Loucy (cell line): ENCODE measurements around the gene LIPC.
A peak's percentile ranks its signal among the peaks of the same experiment; 100 is the strongest.

Source experiments
- H2AFZ ChIP-seq: fragments of 200-600 bp; sonication (generic); 2 replicates; pipeline ENCODE4 v1.6.0; 2016; ENCODE audit warnings: antibody characterized with exemption, mild to moderate bottlenecking, low read length, moderate library complexity
- H3F3A ChIP-seq: fragments of 200-600 bp; 2 replicates; pipeline ENCODE4 v1.6.0; 2016; ENCODE audit warnings: antibody characterized with exemption, low read depth, mild to moderate bottlenecking
- H3K27me3 ChIP-seq: fragments of 200-600 bp; sonication (generic); 2 replicates; pipeline ENCODE4 v1.6.1; 2014; ENCODE audit warnings: low read length, mild to moderate bottlenecking; ENCODE audit not compliant: insufficient read depth, poor library complexity, severe bottlenecking
- H3K36me3 ChIP-seq: fragments of 200-600 bp; sonication (generic); 2 replicates; pipeline ENCODE4 v1.6.1; 2016; ENCODE audit warnings: low read length; ENCODE audit not compliant: insufficient read depth
- H3K4me1 ChIP-seq: fragments of 200-600 bp; sonication (generic); 2 replicates; pipeline ENCODE4 v1.5.1; 2014; ENCODE audit warnings: low read length, mild to moderate bottlenecking; ENCODE audit not compliant: insufficient read depth, poor library complexity, severe bottlenecking
- H3K4me2 ChIP-seq: fragments of 200-600 bp; sonication (generic); 2 replicates; pipeline ENCODE4 v1.6.0; 2014; ENCODE audit warnings: antibody characterized with exemption, low read length, low read depth, mild to moderate bottlenecking; ENCODE audit not compliant: poor library complexity, severe bottlenecking
- H3K4me3 ChIP-seq: fragments of 200-600 bp; sonication (generic); 2 replicates; pipeline ENCODE4 v1.5.1; 2014; ENCODE audit warnings: low read length, mild to moderate bottlenecking, mixed read lengths; ENCODE audit not compliant: poor library complexity, severe bottlenecking
- H3K79me2 ChIP-seq: fragments of 200-600 bp; sonication (generic); 2 replicates; pipeline ENCODE4 v1.6.1; 2014; ENCODE audit warnings: low read length; ENCODE audit not compliant: insufficient read depth
- H3K9ac ChIP-seq: fragments of 200-600 bp; sonication (generic); 2 replicates; pipeline ENCODE4 v1.6.0; 2014; ENCODE audit warnings: mild to moderate bottlenecking, low read depth, low read length, moderate library complexity; ENCODE audit not compliant: poor library complexity, severe bottlenecking
- H3K9me2 ChIP-seq: fragments of 200-600 bp; sonication (generic); replicated peaks from 2 replicates; pipeline ENCODE4 v1.6.1; 2016; ENCODE audit warnings: low read depth, low read length, mixed read lengths
- H3K9me3 ChIP-seq: fragments of 200-600 bp; sonication (generic); 2 replicates; pipeline ENCODE4 v1.6.1; 2014; ENCODE audit warnings: mild to moderate bottlenecking, antibody characterized with exemption, low read length, low read depth; ENCODE audit not compliant: insufficient read depth
- H4K20me1 ChIP-seq: fragments of 200-600 bp; sonication (generic); 2 replicates; pipeline ENCODE4 v1.6.0; 2014; ENCODE audit warnings: antibody characterized with exemption, low read length, mild to moderate bottlenecking; ENCODE audit not compliant: insufficient read depth, poor library complexity, severe bottlenecking
- EZH2phosphoT487 ChIP-seq: fragments of 200-600 bp; IDR thresholded peaks from 2 replicates; pipeline ENCODE4 v1.6.1; 2018; ENCODE audit warnings: antibody characterized with exemption, mild to moderate bottlenecking, moderate library complexity, borderline replicate concordance
- TF ChIP-seq, protein P1 (sequence below): fragments of 200-600 bp; sonication (generic); conservative IDR thresholded peaks from 2 replicates; pipeline ENCODE4 v1.5.1; 2014; ENCODE audit warnings: mild to moderate bottlenecking, antibody characterized with exemption, low read length

Gene LIPC

DNA sequence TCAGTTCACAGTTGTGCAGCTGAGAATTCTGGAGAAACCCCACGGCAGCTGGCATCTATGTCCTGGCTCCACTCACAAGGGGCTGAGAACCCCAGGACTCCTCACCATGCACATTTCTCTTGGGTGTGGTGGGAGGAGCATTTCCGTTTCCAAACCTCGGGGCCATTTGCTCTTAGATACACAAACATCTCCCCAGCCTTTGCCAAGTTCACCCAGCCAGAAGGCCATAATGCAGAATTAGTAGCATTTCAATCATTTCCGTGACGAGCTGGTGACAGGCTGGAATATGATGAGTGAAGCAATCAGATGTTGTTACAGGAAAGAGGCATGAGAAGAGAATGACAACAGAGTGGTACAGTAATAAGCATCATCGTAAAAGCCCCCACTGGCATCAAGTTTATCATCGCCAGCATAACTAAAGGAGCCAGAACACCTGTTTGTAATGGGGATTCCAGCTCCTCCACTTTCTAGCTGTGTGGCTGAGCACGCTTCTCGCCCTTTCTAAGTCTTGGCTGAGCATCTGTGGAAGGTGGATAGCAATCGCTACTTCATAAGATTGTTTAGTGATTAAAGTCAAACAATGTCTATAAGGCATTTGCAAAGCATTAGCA lies 82.0 kb downstream of the LIPC start:
- H3K9me3 ChIP-seq: peaks cover 6% of the 10 kb centered on the region; the same call in 1 of the 2 replicates
- H3K4me2 ChIP-seq: no peak overlapping the region
- no peaks in the 10 kb centered on the region for H3K79me2 ChIP-seq
- no peak for TF ChIP-seq EZH2phosphoT487
- TF ChIP-seq, protein P1, sequence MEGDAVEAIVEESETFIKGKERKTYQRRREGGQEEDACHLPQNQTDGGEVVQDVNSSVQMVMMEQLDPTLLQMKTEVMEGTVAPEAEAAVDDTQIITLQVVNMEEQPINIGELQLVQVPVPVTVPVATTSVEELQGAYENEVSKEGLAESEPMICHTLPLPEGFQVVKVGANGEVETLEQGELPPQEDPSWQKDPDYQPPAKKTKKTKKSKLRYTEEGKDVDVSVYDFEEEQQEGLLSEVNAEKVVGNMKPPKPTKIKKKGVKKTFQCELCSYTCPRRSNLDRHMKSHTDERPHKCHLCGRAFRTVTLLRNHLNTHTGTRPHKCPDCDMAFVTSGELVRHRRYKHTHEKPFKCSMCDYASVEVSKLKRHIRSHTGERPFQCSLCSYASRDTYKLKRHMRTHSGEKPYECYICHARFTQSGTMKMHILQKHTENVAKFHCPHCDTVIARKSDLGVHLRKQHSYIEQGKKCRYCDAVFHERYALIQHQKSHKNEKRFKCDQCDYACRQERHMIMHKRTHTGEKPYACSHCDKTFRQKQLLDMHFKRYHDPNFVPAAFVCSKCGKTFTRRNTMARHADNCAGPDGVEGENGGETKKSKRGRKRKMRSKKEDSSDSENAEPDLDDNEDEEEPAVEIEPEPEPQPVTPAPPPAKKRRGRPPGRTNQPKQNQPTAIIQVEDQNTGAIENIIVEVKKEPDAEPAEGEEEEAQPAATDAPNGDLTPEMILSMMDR: no peak
- H3K36me3 ChIP-seq: no peaks in the 10 kb centered on the region
- no peaks in the 10 kb centered on the region for H3K27me3 ChIP-seq
- no peaks in the 10 kb centered on the region for H3F3A ChIP-seq
- H3K9ac ChIP-seq: no peak overlapping the region
- H3K9me2 ChIP-seq: no peaks in the 10 kb centered on the region
- no peak overlapping the region for H3K4me3 ChIP-seq
- H3K4me1 ChIP-seq: peaks cover 22% of the 10 kb centered on the region
- H4K20me1 ChIP-seq: no peaks in the 10 kb centered on the region
- no peak overlapping the region for H2AFZ ChIP-seq

DNA sequence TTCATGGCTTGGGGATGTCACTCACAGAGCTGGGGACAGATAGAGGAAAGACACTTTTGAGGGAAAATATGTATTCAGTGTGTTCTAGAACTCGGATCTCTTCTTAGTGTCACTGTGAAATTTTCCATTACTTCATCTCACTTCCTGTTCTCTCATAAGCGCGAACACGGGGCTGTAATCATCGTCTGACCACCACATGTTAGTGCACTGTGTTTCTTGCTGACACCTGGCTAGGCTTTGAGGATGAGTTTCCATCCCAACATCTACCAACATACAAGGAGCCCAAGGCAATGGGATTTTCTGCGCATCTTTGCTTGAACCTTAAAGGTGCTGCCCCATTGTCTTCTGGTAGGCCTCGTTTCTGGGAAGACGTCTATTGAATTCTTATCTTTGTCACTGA lies 84.0 kb downstream of the LIPC start:
- Histone ChIP-seq H3K9me3 (peaks cover 6% of the 10 kb centered on the region; the same call in 1 of the 2 replicates), H3K36me3 (no peaks in the 10 kb centered on the region), H3K27me3 (no peaks in the 10 kb centered on the region), H3K4me2 (no peak overlapping the region), H3K9me2 (no peaks in the 10 kb centered on the region), H3K79me2 (no peaks in the 10 kb centered on the region), H2AFZ (no peak overlapping the region), H3K9ac (no peak overlapping the region), H4K20me1 (no peaks in the 10 kb centered on the region), H3K4me1 (peaks cover 30% of the 10 kb centered on the region), H3K4me3 (no peak overlapping the region), H3F3A (no peaks in the 10 kb centered on the region)
- TF ChIP-seq, protein P1: no peak
- TF ChIP-seq EZH2phosphoT487: no peak

DNA sequence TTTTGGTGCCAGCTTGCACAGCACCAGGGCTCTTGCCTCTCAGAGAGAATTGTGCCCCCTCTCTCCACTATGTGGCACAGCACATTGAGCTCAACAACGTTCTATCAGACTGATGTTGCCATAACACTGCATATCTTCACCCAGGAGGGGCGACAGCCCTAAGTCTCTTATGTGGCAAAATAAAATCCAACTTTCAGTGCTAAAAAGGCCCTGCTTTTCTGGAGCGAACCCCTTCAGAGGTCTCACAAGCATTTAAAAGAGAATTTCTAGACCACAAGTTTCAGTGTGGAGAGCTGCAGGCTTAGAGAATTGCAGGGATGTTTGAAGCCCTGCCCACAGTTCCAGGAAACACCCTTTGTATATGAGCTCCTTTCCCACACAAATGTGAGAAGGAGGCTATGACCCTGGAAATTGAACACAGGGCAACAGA lies 85.5 kb downstream of the LIPC start:
- no peaks in the 10 kb centered on the region for H3K79me2 ChIP-seq
- H4K20me1 ChIP-seq: no peaks in the 10 kb centered on the region
- no peak overlapping the region for H3K4me2 ChIP-seq
- H3F3A ChIP-seq: no peaks in the 10 kb centered on the region
- no peak overlapping the region for H3K4me3 ChIP-seq
- peak overlapping the region; percentile 52; the same call in 1 of the 2 replicates for H2AFZ ChIP-seq
- H3K9me3 ChIP-seq: peaks cover 6% of the 10 kb centered on the region; the same call in 1 of the 2 replicates
- no peaks in the 10 kb centered on the region for H3K36me3 ChIP-seq
- H3K9me2 ChIP-seq: no peaks in the 10 kb centered on the region
- no peaks in the 10 kb centered on the region for H3K27me3 ChIP-seq
- H3K9ac ChIP-seq: no peak overlapping the region
- H3K4me1 ChIP-seq: peaks cover 41% of the 10 kb centered on the region
- TF ChIP-seq EZH2phosphoT487: no peak
- TF ChIP-seq, protein P1: peak; percentile 43
